HUES6 (cell line): Measurements from ENCODE around the gene SLC26A5.

ENCODE experiments used
- H3K27ac ChIP-seq: 2 replicates; pipeline ENCODE4 v1.7.0; 2013; ENCODE audit warnings: low read depth, mild to moderate bottlenecking, low read length, inconsistent platforms
- H3K27me3 ChIP-seq: 2 replicates; pipeline ENCODE4 v1.6.1; 2013; ENCODE audit warnings: low read length; ENCODE audit not compliant: control insufficient read depth, insufficient read depth
- H3K36me3 ChIP-seq: 2 replicates; pipeline ENCODE4 v1.6.1; 2013; ENCODE audit warnings: low read length; ENCODE audit not compliant: control insufficient read depth, insufficient read depth
- H3K4me1 ChIP-seq: 2 replicates; pipeline ENCODE4 v1.6.1; 2013; ENCODE audit warnings: low read length; ENCODE audit not compliant: control insufficient read depth, insufficient read depth
- H3K4me3 ChIP-seq: 2 replicates; pipeline ENCODE4 v1.5.1; 2013; ENCODE audit warnings: low read depth, low read length
- H3K9ac ChIP-seq: one replicate; pipeline ENCODE4 v1.6.1; 2013; ENCODE audit warnings: mild to moderate bottlenecking, low read length
- H3K9me3 ChIP-seq: 2 replicates; pipeline ENCODE4 v1.6.1; 2013; ENCODE audit warnings: low read depth, low read length; ENCODE audit not compliant: control insufficient read depth, insufficient read depth

The SLC26A5 gene

DNA sequence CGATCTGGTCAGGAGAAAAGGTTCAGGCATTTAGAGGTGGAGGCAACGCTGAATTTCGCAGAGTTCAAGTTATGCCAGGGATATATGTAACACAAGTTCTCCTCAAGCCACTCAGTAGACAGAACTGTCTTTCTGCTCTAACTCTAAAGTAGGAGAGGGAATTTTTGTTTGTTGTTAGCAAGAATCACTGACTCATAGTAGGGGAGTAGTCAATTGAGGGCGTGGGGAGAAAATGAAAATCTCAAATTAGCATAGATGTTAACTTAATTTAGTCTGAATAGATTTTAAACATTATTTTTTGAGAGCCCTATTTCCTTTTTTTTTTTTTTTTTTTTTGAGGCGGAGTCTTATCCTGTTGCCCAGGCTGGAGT lies 64.0 kb downstream of the SLC26A5 start:
- Histone ChIP-seq H3K36me3 (no peaks in the 10 kb centered on the region), H3K9me3 (no peaks in the 10 kb centered on the region; the same call in 1 of the 2 replicates), H3K27me3 (no peaks in the 10 kb centered on the region), H3K4me3 (no peak overlapping the region), H3K9ac (no peak overlapping the region), H3K4me1 (no peaks in the 10 kb centered on the region), H3K27ac (no peak overlapping the region)

DNA sequence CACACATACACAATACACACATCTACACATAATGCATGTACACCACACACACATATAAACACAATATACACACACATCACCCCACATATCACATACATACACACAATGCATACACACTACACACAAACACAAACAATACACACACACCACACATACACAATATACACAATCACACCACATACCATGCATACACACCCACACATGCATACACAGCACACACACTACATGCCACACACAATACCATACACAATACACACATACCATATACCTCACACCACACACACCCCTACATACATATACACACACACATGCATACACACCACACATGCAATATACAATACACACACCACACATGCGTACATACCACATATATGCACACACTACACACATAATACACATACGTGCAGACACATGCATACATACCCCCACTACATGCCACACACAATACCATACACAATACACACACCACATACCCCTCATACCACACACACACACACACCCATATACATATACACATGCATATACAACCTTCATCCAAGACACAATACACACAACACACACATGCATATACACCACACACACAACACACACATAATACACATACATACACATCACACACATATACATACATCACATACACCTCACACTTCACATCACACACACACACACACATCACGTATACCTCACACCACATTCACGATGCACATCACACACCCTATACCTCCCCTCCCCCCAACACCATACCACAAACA lies 64.6 kb downstream of the SLC26A5 start:
- H3K4me1 ChIP-seq, result no peaks in the 10 kb centered on the region
- no peak overlapping the region for H3K9ac ChIP-seq
- no peaks in the 10 kb centered on the region for H3K36me3 ChIP-seq
- no peak overlapping the region for H3K4me3 ChIP-seq
- no peaks in the 10 kb centered on the region for H3K27me3 ChIP-seq
- H3K27ac ChIP-seq, result no peak overlapping the region
- no peaks in the 10 kb centered on the region; the same call in 1 of the 2 replicates for H3K9me3 ChIP-seq

DNA sequence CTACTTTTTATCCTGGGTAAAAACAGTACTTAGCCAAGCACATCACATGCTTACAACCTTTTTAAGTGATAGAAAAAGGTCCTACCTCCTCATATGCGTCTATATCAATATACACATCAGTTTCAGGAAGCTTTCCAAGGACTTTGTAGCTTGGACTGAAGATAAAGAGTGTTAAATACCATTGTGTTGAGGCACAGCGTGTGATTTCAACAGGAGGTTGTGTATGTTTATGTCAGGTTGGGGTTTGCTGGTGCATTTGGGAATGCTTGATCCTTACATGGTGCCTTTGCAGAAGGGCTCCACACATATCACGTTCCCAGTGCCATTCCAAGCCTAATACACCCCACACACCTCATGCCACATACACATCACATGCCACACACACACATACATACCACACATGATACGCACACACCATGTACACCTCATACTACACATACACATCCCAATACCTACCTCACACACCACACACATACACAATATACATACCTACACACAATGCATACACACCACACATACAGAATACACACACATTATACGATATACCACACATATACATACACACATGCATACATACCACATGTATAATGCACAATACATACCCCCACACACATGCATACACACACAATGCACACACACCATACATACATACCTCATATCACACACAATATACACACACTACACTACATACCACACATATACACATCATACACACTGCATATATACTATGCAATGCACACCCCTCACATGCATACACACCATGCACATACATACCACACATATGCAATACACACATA lies 65.4 kb downstream of the SLC26A5 start:
- H3K36me3 ChIP-seq, result no peaks in the 10 kb centered on the region
- no peaks in the 10 kb centered on the region for H3K4me1 ChIP-seq
- no peak overlapping the region for H3K9ac ChIP-seq
- H3K4me3 ChIP-seq, result no peak overlapping the region
- no peaks in the 10 kb centered on the region for H3K27me3 ChIP-seq
- H3K27ac ChIP-seq, result no peak overlapping the region
- H3K9me3 ChIP-seq, result no peaks in the 10 kb centered on the region; the same call in 1 of the 2 replicates

DNA sequence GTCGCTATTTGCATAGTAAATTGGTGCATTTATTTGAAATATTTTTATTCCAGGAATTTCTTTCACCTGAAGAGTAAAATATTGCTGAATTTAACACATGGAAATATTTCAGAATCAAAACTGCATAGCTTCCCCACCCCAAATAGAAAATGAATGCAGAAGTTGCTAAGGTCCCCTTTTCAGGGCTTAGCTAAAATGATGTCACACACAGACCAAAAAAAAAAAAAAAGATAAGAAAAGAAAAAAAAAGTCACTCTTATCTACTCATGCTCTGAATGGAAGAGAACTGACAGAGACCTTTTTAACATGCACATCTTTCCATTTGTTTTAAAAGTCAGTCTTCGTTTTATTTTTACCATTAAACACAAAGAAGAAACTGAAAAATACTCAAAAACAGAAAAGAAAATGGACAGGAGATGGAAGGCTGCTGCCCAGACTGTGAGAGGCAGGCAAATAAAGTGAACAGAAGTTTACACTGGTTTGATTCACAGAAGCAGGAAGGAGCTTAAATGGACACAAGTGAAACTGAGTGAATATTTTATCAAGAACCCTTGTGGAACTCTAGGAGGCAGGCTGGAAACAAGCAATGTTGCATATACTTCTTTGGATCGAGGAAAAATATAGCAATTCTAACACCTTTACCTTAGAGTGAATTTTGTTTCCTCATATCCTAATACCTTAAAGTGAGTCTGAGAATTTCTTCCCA lies 66.6 kb downstream of the SLC26A5 start:
- no peak overlapping the region for H3K9ac ChIP-seq
- H3K4me3 ChIP-seq, result no peak overlapping the region
- no peak overlapping the region for H3K27ac ChIP-seq
- no peaks in the 10 kb centered on the region for H3K36me3 ChIP-seq
- H3K27me3 ChIP-seq, result no peaks in the 10 kb centered on the region
- no peaks in the 10 kb centered on the region; the same call in 1 of the 2 replicates for H3K9me3 ChIP-seq
- H3K4me1 ChIP-seq, result no peaks in the 10 kb centered on the region

DNA sequence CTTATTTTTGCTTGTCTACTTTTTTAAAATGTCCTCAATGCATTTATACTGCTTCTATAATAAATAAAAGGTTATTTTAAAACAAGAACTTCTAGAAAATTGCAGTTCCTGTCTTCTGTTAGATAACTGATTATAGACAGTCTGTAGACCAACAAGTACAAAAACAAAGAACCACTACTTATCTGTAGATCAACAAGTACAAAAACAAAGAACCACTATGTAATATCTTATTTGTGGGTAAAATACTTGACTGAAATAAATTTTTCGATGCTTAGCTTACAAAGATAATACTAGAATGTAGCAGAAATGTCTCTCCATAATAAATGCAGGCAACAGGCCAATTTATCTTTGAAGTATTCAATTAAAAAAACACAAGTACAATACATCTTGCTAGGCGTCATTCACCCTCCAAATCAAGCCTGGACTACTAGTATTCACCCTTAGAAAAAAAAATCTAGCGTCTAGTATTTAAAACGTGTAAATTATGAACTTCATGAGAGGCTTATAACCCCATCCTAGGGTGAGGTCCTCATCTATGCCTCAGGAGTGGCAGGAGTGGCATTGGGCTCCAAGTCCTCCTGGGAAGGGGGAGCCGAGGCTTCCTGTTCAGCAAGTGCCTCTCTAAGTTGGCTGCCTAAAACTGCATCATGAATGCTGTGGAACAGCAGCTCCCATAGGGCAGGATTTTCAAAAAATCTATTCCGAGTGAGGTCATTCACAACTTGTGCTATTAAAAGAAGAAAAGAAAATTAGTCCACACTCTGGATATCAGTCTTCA lies 72.0 kb downstream of the SLC26A5 start:
- H3K27ac ChIP-seq, result no peak overlapping the region

DNA sequence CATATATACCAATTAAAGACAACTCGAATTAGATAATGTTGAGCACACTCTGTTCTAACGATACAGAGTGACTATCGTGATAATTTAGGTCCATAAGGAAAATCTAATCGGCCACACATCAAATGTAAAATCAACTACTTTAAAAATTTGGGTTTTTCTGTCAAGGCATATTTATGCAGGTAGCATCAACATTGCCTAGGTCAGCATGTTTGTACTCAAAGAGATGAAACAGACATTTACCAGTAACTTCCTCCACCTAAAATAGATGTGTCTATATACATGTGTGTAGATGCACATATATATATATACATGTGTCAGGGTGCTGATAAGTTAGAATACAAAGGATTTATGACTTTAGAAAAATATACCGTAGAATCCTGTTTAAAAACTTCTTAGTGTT lies 76.6 kb downstream of the SLC26A5 start:
- Histone ChIP-seq H3K4me3 (no peak overlapping the region), H3K36me3 (peaks cover 50% of the 10 kb centered on the region), H3K4me1 (no peaks in the 10 kb centered on the region), H3K27ac (no peak overlapping the region), H3K9ac (no peak overlapping the region), H3K27me3 (no peaks in the 10 kb centered on the region), H3K9me3 (no peaks in the 10 kb centered on the region)

More for the DNA sequence above, 72.0 kb downstream of the SLC26A5 start:
- Histone ChIP-seq H3K27me3 (no peaks in the 10 kb centered on the region), H3K36me3 (peaks cover 5% of the 10 kb centered on the region), H3K4me3 (no peak overlapping the region), H3K9me3 (no peaks in the 10 kb centered on the region), H3K9ac (no peak overlapping the region), H3K4me1 (no peaks in the 10 kb centered on the region)

DNA sequence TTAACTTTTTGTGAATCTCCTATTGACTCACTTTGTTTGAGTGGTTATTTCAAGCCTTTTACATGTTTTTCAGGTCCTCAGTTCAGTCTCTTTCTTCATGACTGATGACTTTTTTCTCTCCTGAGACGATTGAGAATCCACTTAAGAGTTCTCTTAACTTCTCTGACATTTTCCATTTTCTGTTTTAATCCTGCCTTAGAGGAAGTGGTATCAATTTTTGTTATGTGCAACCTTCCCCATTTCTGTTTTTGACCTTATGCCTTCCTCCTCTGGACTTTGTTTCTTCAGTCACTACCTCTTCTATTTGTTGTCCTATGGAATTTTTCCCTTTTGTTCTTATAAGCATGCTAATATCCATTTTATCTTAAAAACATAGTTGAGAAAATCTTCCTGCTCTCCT lies 96.2 kb downstream of the SLC26A5 start:
- H3K4me1 ChIP-seq, result peaks cover 7% of the 10 kb centered on the region; the same call in 1 of the 2 replicates
- no peaks in the 10 kb centered on the region for H3K9me3 ChIP-seq
- H3K27me3 ChIP-seq, result no peaks in the 10 kb centered on the region
- no peak overlapping the region for H3K27ac ChIP-seq
- H3K4me3 ChIP-seq, result 0 out of 2 replicates have a peak overlapping the region, but pooled peaks have one; percentile 21
- H3K9ac ChIP-seq, result no peak overlapping the region
- H3K36me3 ChIP-seq, result peaks cover 36% of the 10 kb centered on the region

DNA sequence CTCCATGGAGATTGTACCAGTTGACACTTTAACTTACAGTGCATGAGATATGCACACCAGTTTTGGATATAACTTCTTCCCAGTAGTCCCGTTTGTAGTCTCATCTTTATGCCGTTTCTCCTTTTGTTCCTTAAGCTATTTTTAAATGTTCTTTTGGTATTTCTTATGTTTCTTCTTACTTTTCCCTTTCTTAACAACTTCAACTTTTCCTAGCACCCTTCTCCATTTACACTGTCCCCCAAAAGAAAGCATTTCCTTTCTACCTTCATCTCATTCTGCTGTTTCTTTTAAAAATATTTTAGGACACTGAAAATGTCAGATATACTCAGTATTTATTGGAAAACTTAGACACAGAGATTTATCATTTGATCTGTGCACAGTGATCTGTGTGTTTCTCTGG lies 97.0 kb downstream of the SLC26A5 start:
- H3K9me3 ChIP-seq, result no peaks in the 10 kb centered on the region
- H3K4me3 ChIP-seq, result peak overlapping the region; percentile 94
- no peak overlapping the region for H3K9ac ChIP-seq
- peaks cover 7% of the 10 kb centered on the region; the same call in 1 of the 2 replicates for H3K4me1 ChIP-seq
- peaks cover 31% of the 10 kb centered on the region for H3K36me3 ChIP-seq
- H3K27me3 ChIP-seq, result no peaks in the 10 kb centered on the region
- H3K27ac ChIP-seq, result no peak overlapping the region

DNA sequence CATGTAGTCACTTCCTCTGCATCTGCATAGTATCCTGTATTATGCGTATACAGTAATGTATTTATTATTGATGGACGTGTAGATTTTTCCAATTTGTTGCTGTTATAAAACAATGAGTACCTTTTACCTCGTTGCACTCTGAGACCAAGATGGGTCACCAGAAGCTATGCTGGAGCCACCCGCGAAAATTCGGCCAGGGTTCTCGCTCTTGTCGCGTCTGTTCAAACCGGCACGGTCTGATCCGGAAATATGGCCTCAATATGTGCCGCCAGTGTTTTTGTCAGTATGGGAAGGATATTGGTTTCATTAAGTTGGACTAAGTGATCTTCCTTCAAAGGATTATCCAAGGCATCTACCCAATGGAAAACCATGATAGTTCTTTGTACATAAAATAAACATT lies 97.6 kb downstream of the SLC26A5 start:
- peaks cover 7% of the 10 kb centered on the region; the same call in 1 of the 2 replicates for H3K4me1 ChIP-seq
- H3K36me3 ChIP-seq, result peaks cover 30% of the 10 kb centered on the region
- H3K27ac ChIP-seq, result no peak overlapping the region
- no peak overlapping the region for H3K9ac ChIP-seq
- H3K9me3 ChIP-seq, result no peaks in the 10 kb centered on the region
- peak overlapping the region; percentile 94 for H3K4me3 ChIP-seq
- no peaks in the 10 kb centered on the region for H3K27me3 ChIP-seq

DNA sequence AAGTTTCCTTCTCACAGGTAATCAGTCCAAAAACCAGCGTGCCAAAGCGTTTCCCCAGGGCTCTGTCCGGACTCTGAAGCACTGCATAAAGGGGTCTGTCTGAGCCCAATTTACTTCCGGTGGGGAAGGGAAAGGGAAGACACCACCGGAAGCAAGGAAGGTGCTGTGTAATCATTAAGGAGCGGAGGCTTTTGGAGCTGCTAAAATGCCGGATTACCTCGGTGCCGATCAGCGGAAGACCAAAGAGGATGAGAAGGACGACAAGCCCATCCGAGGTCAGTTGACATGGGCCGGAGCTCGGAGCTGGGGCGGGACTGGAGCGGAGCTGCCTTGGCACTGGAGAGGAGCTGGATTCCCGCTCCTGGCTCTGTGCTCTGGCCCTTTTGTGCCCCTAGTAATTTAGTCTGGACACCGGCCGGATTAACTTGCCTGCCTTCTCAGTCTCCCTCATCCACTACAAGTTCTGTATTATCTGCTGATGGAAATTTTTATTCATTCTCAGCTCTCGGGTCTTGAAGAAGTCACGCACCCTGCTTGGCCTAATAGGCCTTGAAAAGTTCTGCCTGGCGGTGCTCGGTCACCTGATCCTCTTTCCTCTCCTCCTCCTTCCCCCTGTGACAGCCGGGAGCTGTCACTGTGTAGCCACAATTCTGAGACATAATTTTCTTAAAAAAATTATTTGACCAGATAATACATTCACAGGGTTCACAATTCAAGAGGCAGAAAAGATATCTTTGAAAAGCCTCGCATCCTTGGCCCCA lies 98.3 kb downstream of the SLC26A5 start, which contains the start of gene PSMC2:
Gene PSMC2, plus strand, starts transcription at position 137 of the 761 bp plus-strand sequence. Its CDS starts 69 bp downstream, at position 206.
- no peaks in the 10 kb centered on the region for H3K27me3 ChIP-seq
- peaks cover 7% of the 10 kb centered on the region; the same call in 1 of the 2 replicates for H3K4me1 ChIP-seq
- peak within 1 kb of the TSS; percentile 96 for H3K9ac ChIP-seq
- no peaks in the 10 kb centered on the region for H3K9me3 ChIP-seq
- peak within 1 kb of the TSS; percentile 94 for H3K4me3 ChIP-seq
- H3K27ac ChIP-seq, result peak within 1 kb of the TSS; percentile 80
- H3K36me3 ChIP-seq, result peaks cover 22% of the 10 kb centered on the region
